Fibroblast of lung (primary cell): ENCODE results near the gene WWOX.

Experiments used
- EZH2 ChIP-seq: IDR thresholded peaks from 2 replicates; pipeline ENCODE4 v1.5.1; 2012; ENCODE audit warnings: low read length, control low read depth, mild to moderate bottlenecking; ENCODE audit errors: missing control alignments
- TF ChIP-seq, protein P1 (sequence below), 2 donors: IDR thresholded peaks in 1 of 2; conservative IDR thresholded peaks in 1 of 2; 1 replicate in 1 of 2; 2 replicates in 1 of 2; pipeline ENCODE4 v1.5.1; 2011 to 2012; ENCODE audit warnings: low read length in 2 of 2, control low read depth in 1 of 2, inconsistent platforms in 1 of 2, low read depth in 1 of 2, mild to moderate bottlenecking in 1 of 2

DNA sequence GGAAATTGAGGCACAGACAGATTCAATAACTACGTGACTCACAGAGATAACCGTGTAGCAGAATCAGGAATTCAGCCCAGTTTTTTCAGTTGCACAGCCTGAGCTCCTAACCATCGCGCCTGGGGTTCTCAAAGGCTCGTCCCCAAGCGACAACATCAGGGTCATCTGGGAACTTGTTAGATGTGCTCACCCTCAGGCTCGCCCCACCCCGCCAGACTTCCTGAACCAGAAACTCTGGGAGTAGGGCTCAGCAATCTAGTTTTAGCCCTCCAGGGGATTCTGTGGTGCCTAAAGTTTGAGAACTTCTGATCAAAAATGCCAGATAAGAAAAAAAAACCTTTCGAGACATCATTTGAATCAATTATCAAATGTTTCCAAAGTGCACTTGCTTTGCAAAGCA lies 559.8 kb downstream of the WWOX start:
- TF ChIP-seq, protein P1, sequence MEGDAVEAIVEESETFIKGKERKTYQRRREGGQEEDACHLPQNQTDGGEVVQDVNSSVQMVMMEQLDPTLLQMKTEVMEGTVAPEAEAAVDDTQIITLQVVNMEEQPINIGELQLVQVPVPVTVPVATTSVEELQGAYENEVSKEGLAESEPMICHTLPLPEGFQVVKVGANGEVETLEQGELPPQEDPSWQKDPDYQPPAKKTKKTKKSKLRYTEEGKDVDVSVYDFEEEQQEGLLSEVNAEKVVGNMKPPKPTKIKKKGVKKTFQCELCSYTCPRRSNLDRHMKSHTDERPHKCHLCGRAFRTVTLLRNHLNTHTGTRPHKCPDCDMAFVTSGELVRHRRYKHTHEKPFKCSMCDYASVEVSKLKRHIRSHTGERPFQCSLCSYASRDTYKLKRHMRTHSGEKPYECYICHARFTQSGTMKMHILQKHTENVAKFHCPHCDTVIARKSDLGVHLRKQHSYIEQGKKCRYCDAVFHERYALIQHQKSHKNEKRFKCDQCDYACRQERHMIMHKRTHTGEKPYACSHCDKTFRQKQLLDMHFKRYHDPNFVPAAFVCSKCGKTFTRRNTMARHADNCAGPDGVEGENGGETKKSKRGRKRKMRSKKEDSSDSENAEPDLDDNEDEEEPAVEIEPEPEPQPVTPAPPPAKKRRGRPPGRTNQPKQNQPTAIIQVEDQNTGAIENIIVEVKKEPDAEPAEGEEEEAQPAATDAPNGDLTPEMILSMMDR (conservative IDR thresholded peaks at IDR 0.05 in 1 of 2, IDR thresholded peaks at IDR 0.05 in 1 of 2; ENCODE audit: low read depth in 1 of 2, low read length in 2 of 2): no peak
- no peak for TF ChIP-seq EZH2
